ENCODE results near the gene TWF2.

- TF ChIP-seq CTCF (IDR thresholded peaks at IDR 0.05) (no peak), ZFX (IDR thresholded peaks at IDR 0.05; ENCODE audit: borderline replicate concordance) (no peak)
These were observed 30.4 kb downstream of the TWF2 start for GRCh38 chr3:52208556-52208955.
